Measurements from ENCODE around the gene TP53I11. TPM values are rescaled to one million over a fixed set of nuclear protein-coding genes. Genes with fewer than 3 reads are reported as not detected.

The TP53I11 gene
- total and polyA plus RNA-seq, 9 of the 15 experiments (the other 6 are each of a cell fraction or from before 2014, with no cell fraction given): 0.14 to 2.5 (median 1.2) TPM; not detected in 2

DNA sequence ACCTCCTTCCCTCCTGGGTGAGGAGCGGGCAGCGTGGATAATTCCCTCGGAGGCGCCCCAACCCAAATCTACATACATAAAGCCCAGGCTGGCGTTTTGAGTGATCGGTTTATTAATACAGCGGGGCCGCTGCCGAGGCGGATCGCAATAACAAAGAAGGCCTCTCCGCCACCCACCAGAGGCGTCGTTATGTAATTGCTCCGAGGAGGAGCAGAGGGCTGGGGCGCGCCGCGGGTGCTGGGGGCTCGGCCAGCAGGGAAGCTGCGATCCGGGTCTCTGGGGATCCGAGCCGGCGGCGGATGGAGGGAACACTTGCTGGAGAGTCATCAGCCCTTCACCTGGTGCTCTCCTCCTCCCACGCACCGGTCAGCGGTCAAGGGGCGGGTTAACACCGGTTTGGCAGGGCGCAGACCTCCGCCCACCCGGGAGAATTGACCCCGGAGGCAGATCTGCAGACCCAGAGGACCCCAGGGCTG is 6.4 kb upstream of the TP53I11 start:
- POLR2A ChIA-PET: interaction anchor here (1.1 kb wide), 1 partner anchor 22 kb away, joined by 5 read pairs; no protein-coding TSS in a partner anchor
- H3K9me1 ChIP-seq (ENCODE audit: control insufficient read depth, insufficient read depth, low read length): no peaks in the 10 kb centered on the region
- CTCF ChIA-PET (ENCODE audit: low intra/inter-chr PET ratio): no interaction called here
- H3K4me1 ChIP-seq (replicated peaks in 1 of 2; ENCODE audit: control insufficient read depth in 2 of 2, insufficient read depth in 2 of 2, low read length in 2 of 2): peaks cover 0 to 7% of the 10 kb centered on the region in 2 experiments; a peak in 4 of 5 replicates
- intact Hi-C loops (cut with micrococcal nuclease): no loop called here
- in situ Hi-C loops (cut with MboI): no loop called here
- no peak for ATAC-seq
- H3K9me3 ChIP-seq (replicated peaks; ENCODE audit: control insufficient read depth, insufficient read depth, low read depth, low read length): no peaks in the 10 kb centered on the region
- no peak overlapping the region for H3K4me3 ChIP-seq
- H4K20me1 ChIP-seq (replicated peaks; ENCODE audit: control insufficient read depth, insufficient read depth, low read length): no peaks in the 10 kb centered on the region; the same call in 1 of the 2 replicates
- peak in 2 of 4 experiments; percentile 47 to 49 for DNase-seq (ENCODE audit: extremely low read depth in 1 of 4, low spot score in 3 of 4)
- peaks cover 0 to 35% of the 10 kb centered on the region in 2 experiments; a peak in 2 of 5 replicates for H3K27me3 ChIP-seq (ENCODE audit: control insufficient read depth in 2 of 2, insufficient read depth in 2 of 2, low read length in 2 of 2)
- no peak for FAIRE-seq
- no peaks in the 10 kb centered on the region for H3K79me2 ChIP-seq (ENCODE audit: control insufficient read depth, insufficient read depth, low read length)
- H3K9ac ChIP-seq (ENCODE audit: insufficient read depth in 1 of 2, low read depth in 2 of 2, low read length in 2 of 2): no peak overlapping the region
- no TSS peak for BruUV-seq (replicated peaks)
- H3K27ac ChIP-seq (ENCODE audit: extremely low read depth, low read depth, low read length): no peak overlapping the region
- H3K4me2 ChIP-seq (ENCODE audit: insufficient read depth, low read length): no peak overlapping the region
- H3K36me3 ChIP-seq (ENCODE audit: control insufficient read depth, insufficient read depth, low read length): no peaks in the 10 kb centered on the region
- WGBS (ENCODE audit: insufficient coverage, low coverage, missing lambda C conversion rate): 6% methylated on average over 31 of the region's 35 CpGs
- no peak overlapping the region for H2AFZ ChIP-seq (ENCODE audit: low read depth, low read length)
- TF ChIP-seq ZNF75A (CRISPR knock-in tag; IDR thresholded peaks at IDR 0.05) (no peak), MCM3 (IDR thresholded peaks at IDR 0.05) (no peak), ZNF695 (CRISPR knock-in tag; IDR thresholded peaks at IDR 0.05) (no peak), PHF21A (IDR thresholded peaks at IDR 0.05; ENCODE audit: borderline replicate concordance, low read depth) (no peak), KDM5B (IDR thresholded peaks at IDR 0.05; ENCODE audit: insufficient replicate concordance, low read depth, low read length) (no peak), HNRNPLL (IDR thresholded peaks at IDR 0.05; ENCODE audit: low read depth, low read length, poor library complexity, severe bottlenecking) (no peak)
- TF ChIP-seq, protein P1, sequence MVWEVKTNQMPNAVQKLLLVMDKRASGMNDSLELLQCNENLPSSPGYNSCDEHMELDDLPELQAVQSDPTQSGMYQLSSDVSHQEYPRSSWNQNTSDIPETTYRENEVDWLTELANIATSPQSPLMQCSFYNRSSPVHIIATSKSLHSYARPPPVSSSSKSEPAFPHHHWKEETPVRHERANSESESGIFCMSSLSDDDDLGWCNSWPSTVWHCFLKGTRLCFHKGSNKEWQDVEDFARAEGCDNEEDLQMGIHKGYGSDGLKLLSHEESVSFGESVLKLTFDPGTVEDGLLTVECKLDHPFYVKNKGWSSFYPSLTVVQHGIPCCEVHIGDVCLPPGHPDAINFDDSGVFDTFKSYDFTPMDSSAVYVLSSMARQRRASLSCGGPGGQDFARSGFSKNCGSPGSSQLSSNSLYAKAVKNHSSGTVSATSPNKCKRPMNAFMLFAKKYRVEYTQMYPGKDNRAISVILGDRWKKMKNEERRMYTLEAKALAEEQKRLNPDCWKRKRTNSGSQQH (CRISPR knock-in tag; IDR thresholded peaks at IDR 0.05): no peak
- TF ChIP-seq, protein P2, sequence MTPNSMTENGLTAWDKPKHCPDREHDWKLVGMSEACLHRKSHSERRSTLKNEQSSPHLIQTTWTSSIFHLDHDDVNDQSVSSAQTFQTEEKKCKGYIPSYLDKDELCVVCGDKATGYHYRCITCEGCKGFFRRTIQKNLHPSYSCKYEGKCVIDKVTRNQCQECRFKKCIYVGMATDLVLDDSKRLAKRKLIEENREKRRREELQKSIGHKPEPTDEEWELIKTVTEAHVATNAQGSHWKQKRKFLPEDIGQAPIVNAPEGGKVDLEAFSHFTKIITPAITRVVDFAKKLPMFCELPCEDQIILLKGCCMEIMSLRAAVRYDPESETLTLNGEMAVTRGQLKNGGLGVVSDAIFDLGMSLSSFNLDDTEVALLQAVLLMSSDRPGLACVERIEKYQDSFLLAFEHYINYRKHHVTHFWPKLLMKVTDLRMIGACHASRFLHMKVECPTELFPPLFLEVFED (CRISPR knock-in tag; conservative IDR thresholded peaks at IDR 0.05): no peak
- TF ChIP-seq, protein P3, sequence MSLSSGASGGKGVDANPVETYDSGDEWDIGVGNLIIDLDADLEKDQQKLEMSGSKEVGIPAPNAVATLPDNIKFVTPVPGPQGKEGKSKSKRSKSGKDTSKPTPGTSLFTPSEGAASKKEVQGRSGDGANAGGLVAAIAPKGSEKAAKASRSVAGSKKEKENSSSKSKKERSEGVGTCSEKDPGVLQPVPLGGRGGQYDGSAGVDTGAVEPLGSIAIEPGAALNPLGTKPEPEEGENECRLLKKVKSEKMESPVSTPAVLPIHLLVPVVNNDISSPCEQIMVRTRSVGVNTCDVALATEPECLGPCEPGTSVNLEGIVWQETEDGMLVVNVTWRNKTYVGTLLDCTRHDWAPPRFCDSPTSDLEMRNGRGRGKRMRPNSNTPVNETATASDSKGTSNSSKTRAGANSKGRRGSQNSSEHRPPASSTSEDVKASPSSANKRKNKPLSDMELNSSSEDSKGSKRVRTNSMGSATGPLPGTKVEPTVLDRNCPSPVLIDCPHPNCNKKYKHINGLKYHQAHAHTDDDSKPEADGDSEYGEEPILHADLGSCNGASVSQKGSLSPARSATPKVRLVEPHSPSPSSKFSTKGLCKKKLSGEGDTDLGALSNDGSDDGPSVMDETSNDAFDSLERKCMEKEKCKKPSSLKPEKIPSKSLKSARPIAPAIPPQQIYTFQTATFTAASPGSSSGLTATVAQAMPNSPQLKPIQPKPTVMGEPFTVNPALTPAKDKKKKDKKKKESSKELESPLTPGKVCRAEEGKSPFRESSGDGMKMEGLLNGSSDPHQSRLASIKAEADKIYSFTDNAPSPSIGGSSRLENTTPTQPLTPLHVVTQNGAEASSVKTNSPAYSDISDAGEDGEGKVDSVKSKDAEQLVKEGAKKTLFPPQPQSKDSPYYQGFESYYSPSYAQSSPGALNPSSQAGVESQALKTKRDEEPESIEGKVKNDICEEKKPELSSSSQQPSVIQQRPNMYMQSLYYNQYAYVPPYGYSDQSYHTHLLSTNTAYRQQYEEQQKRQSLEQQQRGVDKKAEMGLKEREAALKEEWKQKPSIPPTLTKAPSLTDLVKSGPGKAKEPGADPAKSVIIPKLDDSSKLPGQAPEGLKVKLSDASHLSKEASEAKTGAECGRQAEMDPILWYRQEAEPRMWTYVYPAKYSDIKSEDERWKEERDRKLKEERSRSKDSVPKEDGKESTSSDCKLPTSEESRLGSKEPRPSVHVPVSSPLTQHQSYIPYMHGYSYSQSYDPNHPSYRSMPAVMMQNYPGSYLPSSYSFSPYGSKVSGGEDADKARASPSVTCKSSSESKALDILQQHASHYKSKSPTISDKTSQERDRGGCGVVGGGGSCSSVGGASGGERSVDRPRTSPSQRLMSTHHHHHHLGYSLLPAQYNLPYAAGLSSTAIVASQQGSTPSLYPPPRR (CRISPR knock-in tag; IDR thresholded peaks at IDR 0.05; ENCODE audit: borderline replicate concordance): no peak
- TF ChIP-seq, protein P4, sequence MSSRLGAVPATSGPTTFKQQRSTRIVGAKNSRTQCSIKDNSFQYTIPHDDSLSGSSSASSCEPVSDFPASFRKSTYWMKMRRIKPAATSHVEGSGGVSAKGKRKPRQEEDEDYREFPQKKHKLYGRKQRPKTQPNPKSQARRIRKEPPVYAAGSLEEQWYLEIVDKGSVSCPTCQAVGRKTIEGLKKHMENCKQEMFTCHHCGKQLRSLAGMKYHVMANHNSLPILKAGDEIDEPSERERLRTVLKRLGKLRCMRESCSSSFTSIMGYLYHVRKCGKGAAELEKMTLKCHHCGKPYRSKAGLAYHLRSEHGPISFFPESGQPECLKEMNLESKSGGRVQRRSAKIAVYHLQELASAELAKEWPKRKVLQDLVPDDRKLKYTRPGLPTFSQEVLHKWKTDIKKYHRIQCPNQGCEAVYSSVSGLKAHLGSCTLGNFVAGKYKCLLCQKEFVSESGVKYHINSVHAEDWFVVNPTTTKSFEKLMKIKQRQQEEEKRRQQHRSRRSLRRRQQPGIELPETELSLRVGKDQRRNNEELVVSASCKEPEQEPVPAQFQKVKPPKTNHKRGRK (tag; IDR thresholded peaks at IDR 0.05): no peak
- TF ChIP-seq, protein P5, sequence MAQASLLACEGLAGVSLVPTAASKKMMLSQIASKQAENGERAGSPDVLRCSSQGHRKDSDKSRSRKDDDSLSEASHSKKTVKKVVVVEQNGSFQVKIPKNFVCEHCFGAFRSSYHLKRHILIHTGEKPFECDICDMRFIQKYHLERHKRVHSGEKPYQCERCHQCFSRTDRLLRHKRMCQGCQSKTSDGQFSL (CRISPR knock-in tag; IDR thresholded peaks at IDR 0.05): no peak
- TF ChIP-seq, protein P5 (tag; IDR thresholded peaks at IDR 0.05): no peak

All from K562 (cell line).